OCI-M1 (cell line): Measurements from ENCODE around the gene HOXB1.

ENCODE experiments used
- DNase-seq: peaks from one replicate; lab custom pipeline; 2025; lab: John Stamatoyannopoulos, UW

Gene HOXB1

DNA sequence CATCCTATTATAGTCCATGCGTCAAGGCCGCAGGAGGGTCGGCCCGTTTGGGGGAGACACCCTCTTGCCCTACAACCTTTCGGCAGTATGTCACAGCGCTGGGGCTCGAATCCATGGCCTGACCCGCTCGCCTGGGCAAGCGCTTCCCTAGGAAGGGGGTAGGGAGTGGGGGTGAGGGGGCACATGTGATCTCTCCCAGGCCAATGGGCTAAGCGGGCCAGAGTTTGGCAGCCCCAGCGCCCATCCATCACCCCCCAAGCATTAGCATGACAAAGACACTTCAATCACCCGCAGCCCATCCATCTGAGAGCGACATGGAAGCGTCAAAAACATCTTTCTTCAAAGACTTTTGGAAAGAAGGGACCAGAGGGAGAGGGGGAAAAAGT, at the start of gene HOXB1:
TSS of gene HOXB1 (minus strand) at position 125 of the 386 bp plus-strand sequence. CDS start at position 18, 107 bp downstream.
- DNase-seq = no peak

DNA sequence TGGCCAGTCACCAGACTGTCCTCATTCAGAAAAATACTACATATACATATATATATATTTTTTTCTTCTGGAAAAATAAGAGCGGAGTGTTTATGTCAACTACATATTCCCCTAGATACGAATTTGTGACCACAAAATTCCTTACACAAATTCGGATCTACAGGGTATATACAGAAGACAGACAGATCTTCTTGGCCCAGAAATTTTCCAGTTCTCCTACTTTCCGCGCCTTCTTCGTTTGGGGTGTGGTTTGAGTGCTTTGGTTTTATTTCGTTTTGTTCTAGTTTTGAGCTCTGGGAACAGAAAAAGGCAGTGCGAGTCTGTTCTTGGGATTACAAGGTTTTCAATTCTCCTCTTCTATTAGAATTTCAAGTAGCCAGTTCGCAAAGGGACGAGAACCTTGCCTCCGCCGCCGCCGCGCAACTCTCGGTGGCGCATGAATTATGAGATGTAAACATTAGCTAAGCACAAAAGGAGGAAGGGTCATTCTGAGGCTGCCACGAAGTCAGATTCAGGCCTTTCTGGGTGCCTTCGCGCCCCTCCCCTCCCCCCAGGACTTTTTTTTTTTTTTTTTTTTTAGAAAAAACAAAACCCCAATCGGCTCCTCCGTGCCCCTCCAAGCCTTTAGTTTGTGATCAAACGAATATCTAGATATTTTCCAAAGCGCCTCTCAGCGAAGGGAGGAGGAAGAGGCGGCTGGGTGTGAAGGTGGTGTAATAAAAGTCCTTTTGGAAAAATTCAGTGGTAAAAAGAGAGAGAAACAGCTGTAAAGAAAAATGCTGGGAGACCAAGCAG, 49.1 kb upstream of the HOXB1 start:
- no peak for DNase-seq

DNA sequence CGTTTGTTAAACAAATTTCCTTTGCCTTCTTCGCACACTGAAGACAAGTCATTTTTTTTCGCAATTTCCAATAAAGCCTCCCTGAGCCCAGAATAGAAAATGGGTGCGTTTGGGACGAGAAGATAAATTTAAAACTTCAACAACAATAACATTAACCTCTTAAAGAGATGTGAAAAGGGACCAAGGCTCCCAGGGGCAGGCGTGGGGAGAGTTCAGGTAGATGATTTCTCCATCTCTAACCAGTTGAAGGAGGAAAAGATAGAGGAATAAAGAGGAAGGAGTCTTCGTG, 48.6 kb upstream of the HOXB1 start:
- no peak for DNase-seq

DNA sequence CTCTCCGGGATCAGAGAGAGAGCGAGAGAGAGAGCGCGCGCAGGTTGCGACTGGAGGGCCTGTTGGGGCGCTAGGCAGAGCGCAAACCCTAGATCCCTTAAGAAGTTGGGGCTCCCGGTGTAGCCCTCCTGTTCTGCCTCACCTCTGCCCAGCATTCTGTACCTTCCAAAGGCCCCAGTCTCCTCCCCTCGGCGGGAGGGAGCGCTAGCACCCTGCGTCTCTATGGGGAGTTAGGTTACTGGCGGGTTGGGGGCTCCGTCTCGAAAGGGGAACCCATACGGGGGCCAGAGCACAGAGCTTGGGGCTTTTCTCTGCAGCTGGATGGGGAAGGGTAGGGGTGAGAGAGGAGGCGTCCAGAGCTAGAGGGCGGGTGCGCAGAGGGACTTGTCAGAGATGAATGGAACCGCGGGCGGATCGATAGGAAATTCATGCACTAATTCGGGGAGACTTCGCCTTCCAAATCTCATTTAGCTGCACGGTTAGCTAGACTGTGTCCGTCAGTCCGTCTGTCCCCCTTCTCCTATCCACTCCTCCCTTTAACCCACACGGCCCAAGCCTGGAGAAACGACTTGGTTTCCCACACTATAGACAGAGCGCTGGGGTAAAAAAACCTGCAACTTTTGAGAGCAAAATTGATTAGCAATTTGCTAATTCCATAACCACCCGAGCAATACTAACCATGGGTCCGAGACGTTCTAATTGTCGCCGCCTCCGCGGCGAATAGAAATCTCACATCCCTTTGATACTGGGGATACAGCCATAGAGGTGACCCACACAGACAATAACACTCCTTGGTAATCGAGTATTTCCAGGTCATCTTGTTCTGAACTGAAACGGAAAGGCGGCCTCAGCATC, 48.0 kb upstream of the HOXB1 start:
- DNase-seq = peak; percentile 75

DNA sequence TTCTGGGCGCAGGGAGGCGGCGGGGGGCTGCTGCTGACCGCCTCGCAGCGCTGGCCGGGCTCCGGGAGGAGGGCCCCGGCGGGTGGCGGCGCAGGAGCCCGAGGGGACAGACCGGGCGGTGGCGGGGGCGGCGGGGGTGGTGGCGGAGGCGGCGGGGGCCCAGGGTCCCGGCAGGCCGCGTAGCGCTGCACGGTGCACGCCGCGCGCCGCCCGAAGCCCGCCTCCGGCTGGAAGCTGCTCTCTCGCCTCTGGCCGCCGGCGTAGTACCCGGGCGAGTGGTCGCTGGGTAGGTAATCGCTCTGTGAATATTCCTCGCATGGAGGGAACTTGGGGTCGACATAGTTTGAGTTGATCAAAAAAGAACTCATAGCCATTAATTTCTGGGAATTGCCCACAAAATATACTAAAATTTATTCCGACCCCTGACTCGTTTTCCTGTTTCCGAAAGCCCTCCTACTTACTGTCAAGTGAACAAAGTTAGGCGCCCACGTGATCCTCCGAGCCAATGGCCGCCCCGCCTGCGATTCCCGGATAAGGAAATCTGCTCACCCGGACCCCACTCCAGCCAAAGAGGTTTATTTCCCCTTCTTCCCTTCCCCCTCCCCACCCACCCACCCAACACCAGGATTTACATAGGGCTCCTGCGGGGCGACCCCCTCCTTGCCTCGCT, 47.3 kb upstream of the HOXB1 start, which contains the start of gene HOXB4:
TSS of gene HOXB4 (minus strand) at position 405 of the 670 bp plus-strand sequence. CDS start at position 374, 31 bp downstream.
- peak; percentile 92 for DNase-seq

DNA sequence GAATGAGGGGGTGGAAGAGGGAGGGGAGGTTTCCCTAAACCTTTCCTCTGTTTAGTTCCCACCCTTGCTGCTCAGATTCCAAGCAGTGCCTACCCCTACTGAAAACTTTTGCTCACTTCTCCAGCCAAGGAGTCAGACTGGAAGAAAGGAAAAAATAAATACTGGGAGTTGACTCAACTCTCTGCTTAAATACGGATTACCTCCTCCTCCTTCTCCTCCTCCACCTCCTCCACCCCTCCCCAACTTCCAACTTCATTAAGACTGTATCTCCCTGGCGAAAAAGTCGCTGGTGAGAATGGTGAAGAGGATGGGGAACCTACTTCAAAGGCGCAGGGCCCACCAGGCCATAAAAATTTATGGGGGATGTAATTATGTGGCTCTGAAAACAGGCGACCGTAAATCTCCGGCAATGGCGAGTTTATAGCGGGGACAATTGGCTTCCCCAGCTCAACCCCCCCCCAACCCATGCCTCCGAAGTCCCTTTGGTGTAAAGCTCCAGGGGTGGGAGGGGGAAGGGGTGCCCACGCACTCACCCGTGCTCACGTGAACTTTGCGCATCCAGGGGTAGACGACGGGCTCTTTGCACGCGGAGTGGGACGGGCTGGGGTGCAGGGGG, 46.6 kb upstream of the HOXB1 start:
- peak; percentile 68 for DNase-seq

DNA sequence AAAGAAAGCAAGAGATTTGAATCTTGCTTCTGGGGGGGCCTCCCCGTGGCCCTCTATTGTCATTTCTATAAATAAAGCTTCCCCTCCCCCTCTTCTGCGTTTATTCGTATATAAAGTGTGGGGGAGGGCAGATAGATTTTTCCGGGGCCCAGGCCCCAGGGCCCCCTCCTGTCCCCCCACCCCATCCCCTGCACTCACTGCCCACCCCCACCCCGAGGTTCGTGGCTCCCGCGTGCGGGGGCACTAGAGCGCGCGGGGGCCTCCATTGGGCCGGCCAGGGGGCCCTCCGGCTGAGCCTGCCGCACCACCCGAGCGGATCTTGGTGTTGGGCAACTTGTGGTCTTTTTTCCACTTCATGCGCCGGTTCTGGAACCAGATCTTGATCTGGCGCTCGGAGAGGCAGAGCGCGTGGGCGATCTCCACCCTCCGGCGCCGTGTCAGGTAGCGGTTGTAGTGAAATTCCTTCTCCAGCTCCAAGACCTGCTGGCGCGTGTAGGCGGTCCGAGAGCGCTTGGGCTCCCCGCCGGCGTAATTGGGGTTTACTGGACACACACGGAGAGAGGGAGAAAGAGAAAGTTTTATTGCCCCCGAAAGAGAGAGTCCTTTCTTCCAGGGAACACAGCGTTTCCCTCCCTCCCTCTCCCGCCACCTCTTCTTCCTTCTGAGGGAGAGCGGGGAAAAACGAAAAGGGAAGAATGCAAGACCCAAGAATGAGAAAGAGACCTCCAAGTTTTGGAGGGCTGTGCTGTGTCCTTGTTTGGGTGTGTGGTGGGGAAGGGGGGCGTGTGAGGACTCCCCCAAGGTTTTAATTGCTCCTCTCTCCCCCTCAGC, 45.9 kb upstream of the HOXB1 start:
- peak; percentile 82 for DNase-seq

DNA sequence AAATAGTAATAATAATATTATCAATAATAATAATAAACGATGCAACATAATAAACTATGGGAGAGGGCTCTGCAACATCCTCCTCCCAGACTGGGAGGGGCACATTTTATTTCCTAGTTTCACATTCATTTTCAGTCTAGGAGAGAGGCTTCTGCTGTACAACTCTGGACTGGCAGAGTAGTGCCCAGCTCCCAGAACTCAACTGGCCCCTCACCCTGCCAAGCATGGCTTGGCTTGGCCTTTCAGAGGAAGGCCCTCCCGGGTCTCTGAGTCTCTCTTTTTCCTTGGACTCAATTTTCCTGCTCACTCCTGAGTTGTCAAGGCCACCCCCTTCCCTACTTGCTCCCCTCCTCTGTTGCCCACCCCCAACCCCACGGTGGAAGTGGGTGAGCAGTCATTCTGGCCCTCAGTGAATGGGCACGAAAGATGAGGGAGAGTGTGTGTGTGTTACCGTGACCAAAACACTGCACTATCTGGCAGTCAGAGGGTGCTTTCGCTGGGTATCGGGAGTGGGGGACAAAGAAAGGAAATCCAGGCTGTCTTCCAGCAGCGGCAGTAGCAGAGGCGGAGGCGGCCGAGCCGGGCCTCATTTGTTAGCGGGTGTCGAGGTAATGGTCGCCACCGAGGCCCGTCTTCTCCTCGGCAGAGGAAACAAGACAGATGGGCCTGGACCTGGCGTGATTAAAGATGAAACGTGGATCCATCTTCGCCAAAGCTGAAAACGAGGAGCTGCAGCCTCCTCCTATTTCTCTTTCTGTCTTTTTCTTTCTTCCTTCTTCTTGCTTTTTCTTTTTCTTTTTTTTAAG, 45.1 kb upstream of the HOXB1 start:
- DNase-seq = peak; percentile 59

DNA sequence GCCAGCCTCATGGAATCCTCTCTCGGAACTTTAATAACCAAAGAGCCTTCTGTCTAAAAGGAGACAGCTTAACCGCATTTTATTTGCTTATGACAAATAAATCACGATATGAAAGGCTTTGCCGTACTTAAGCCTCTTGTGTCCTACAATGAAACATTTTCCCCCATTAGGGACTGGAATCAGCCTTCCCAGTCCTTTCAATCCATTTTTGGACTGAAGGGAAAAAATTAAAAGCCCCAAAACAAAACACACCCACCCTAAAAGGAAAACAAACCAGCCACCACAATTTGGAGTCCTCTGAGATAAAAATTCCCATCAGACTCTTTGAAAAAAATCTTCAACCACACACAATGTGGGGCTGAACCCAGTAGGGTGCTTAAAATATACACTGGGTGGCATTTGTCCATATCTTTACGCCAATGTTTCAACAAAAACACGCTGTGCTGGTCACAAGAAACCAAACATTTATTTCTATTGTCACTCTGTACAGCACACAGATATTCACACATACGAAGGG, 44.3 kb upstream of the HOXB1 start:
- no peak for DNase-seq

DNA sequence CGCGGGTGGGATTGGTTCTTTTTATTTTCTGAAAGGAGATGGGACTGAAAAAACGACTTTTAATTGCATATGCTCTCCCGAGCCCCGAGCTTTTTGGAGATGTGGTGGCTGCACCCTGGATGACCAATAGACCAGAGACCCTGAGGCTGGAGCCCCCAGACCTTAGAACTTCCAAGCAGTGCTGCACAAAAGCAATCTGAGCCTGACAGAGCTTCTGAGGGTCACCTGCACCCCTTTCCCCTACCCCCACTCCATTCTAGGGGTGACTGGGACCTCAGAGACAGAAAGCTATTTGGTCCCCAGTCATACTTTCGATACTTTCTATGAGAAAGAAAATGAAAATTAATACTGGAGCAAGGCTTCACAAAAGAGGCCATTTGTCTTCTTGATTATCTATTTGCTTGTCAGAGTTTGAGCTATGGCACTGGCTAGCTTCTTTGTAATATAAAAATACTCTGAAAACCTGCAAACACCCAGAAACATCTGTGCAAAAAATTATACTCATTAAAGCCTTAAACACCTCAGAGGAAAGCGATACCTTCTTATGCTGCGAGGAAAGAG, 43.8 kb upstream of the HOXB1 start:
- DNase-seq = no peak

DNA sequence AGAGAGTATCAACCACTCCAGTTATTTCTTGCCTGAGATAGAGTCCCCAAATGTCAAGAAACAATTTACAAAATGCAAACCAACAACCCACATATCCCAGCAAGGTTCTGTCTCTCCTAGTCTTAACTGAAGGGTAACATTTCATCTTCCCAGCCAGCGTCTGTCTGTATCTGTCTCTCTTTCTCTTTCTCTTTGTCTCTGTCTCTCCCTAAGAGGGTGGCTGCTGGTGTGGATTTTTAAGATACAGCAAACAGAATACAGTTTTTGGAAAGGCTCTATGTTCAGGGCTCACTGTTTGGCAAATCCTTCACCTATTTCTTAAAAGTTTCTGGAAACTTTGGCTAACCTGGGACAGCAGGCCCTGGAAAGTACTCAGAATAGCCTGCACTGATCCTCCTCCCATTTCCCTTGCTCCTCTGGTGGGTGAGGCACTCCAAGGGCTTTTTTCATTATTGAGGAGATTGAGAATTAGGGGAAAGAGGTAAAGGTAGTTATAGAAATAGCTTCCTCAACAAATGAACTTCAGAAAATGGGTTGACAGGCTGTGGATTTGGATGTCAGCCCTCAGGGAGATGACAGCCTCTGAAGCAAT, 41.1 kb upstream of the HOXB1 start:
- no peak for DNase-seq

DNA sequence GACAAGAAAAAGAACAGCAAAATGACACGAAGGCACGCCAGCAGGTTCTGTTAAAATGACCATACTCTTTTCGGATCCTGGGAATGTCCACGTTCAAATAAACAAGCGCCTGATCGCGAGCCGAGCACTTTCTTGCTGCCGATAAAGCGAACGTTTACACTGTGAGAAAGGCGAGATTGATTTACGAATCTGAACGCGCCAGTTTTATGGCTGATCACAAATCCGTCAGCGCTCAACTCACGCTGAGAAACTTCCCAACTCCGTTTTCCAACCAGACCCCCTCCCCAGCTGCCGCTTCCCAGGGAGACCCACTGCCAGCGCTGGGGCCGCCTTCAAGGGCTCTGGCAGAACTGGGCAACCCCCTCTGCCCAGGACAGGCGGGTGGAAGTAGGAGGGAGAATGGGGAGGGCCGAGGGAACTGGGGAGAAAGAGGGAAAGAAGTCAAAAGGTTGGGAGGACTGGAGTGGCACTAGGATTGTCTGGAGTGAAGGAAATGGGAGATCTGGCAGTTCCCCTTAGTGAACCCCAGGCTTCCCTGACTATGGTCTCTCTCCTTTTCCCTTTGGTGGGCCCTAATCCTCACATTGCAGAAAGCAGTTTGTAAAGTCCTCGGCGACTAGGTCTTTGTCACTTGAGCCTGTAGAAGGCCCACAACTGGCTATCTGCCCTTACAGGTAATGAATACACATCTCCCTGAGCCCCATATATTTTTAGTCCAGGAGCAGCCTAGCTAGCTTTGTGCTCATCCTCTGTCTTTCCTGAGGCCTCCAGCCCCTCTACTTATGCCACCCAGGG, 40.4 kb upstream of the HOXB1 start:
- no peak for DNase-seq

DNA sequence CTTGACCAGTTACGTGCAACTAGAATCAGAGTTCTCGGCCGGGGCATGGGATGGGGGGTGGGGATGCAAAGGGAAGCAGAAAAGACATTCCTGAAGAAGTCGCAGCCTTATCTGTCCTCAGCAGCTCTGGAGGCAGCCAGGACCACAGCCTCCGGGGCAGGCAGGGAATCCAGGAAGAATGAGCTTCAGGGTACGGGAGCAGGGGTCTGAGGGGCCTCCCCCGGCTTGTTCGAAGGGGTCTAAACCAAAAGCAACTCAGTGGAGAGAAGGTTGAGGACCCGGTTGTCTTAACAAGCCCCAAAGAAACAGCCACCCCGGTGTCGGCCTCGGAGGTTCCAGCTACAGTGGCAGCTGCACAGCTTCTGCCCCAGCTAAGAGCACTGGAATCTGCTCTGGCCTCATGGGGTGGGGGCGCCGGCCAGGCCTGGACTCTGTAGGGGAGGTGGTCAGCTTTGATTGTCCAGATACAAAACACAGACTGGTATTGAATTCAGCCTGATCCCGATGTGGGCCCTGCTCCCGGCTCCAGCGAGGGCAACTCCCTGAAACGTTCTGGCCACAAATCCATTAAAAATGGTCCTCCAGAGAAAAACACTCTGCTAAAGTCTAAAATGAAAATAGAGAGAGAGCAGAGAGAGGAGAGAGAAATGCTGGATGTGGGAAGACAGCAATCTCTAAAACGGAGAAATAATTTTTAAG, 39.7 kb upstream of the HOXB1 start:
- no peak for DNase-seq

DNA sequence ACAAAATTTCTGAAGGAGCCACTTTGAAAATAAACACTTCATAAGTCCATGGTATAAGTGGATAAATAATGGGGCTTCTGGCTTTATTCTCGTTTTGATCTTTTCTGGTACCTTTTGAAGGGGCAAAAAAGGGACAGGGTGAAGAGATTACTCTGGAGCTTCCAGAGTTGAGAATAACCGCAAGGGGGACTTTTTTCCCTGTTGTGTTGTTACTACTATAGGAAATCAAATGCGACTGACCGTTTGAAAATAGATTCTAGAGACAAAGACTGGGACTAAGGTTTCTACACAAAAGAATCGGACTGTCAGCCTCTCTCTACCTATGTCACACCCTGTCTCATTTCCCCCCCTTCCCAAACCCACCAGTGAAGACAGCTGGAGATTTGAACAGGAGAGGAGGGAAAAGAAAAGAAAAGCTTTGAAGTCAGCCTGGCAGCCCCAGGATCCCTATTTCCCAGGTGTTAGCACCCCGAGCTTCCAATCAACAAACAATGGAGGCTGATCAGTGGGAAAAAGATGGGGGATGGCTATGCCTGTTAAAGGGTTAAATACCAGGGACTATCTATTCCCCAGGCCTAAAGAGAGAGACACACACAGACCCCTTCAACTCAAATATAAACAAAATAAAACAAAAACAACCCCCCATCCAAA, 39.0 kb upstream of the HOXB1 start:
- no peak for DNase-seq

DNA sequence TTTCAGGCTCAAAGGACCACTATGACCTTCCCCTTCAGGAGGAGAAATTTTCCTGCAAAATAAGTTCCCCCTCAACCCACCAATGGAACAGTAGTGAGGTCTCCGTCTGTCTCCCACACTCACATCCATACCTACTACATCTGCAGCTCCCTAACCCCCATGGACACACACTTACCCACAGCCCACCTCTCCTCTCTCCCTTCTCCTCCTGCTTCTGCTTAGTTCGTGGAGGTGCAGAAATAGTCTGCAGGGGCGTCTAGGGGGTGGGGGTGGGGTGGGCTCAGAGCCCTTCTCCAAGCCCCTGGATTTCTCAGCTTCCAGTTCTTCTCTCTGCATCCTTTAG, 38.4 kb upstream of the HOXB1 start:
- no peak for DNase-seq

DNA sequence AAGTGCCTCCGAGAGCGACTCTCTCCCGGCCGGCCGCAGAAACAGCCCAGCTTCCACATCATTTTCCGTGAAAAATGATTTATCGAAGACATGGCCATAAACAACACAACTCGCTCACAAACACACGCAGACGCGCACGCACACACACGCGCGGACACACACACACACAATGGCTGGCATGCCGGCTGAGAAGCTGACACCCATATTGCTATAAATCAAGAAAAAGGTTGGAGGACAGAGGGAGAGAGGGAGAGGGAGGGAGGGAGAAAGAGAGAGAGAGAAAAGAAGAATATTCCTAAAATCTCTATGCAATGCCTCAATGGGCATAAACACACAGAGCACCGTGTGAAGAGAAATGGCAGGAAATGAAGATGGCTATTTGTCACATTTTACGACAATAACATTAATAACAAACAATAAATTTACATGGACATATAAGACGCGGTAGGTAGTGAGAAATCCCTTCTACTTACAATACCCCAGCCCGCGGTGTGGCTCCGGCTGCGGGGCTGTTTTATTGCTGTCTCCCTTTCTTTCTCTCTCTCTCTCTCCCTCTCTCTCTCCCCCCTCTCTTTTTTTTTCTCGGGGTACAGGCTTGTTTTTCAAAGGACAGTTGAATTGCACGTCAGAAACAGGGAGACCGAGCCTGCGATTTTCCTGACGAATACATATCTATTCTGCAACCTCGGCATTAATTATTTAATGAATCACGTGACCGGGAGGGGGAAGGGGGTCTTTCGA, 37.9 kb upstream of the HOXB1 start:
- no peak for DNase-seq
